Lung (tissue), 12 donors: Measurements from ENCODE around the gene PARVA. TPM values are rescaled to one million over a fixed set of nuclear protein-coding genes. Genes with fewer than 3 reads are reported as not detected.

Source experiments
- ATAC-seq: fragments of 200-7000 bp; cut with Tn5 transposase; one replicate; pipeline ENCODE4 v1.9.1; 2020; ENCODE audit warnings: moderate number of reproducible peaks; ENCODE audit not compliant: insufficient read depth, low FRiP score
- DNase-seq, 3 donors: peaks; one replicate each; pipeline ENCODE4 v3.0.0-alpha.2; 2013 to 2017
- H3K27ac ChIP-seq, 2 donors: one replicate each; pipeline ENCODE4 v1.5.1; 2013; ENCODE audit warnings: mild to moderate bottlenecking in 2 of 2, moderate library complexity in 2 of 2, control low read depth in 1 of 2, inconsistent platforms in 1 of 2, low read depth in 1 of 2, low read length in 1 of 2
- H3K27me3 ChIP-seq, 3 donors: one replicate each; pipeline ENCODE4 v1.5.1; 2013; ENCODE audit warnings: low read length in 2 of 3; ENCODE audit not compliant: control insufficient read depth in 3 of 3, insufficient read depth in 3 of 3
- H3K36me3 ChIP-seq, 4 donors: one replicate each; pipeline ENCODE4 v1.5.1; 2013; ENCODE audit warnings: low read length in 4 of 4, mild to moderate bottlenecking in 1 of 4, moderate library complexity in 1 of 4; ENCODE audit not compliant: control insufficient read depth in 4 of 4, insufficient read depth in 4 of 4
- H3K4me1 ChIP-seq, 5 donors: one replicate each; pipeline ENCODE4 v1.5.1; 2013; ENCODE audit warnings: low read length in 5 of 5, mild to moderate bottlenecking in 2 of 5, moderate library complexity in 1 of 5; ENCODE audit not compliant: control insufficient read depth in 5 of 5, insufficient read depth in 5 of 5
- H3K4me3 ChIP-seq: one replicate; pipeline ENCODE4 v1.5.1; 2013; ENCODE audit warnings: mild to moderate bottlenecking, control low read depth, moderate library complexity
- H3K9ac ChIP-seq, 2 donors: one replicate each; pipeline ENCODE4 v1.5.1; 2013; ENCODE audit warnings: low read length in 2 of 2, control low read depth in 1 of 2; ENCODE audit not compliant: insufficient read depth in 1 of 2
- H3K9me3 ChIP-seq, 4 donors: one replicate each; pipeline ENCODE4 v1.5.1; 2013; ENCODE audit warnings: low read length in 3 of 4, mild to moderate bottlenecking in 1 of 4, moderate library complexity in 1 of 4; ENCODE audit not compliant: control insufficient read depth in 4 of 4, insufficient read depth in 3 of 4
- WGBS, 2 donors: extraction: QIAGEN DNeasy Blood & Tissue Kit; methylation state at CpG; one replicate each; pipeline ENCODE4 v1.1.7; 2013; 5-methylcytosine and 5-hydroxymethylcytosine counted together
- polyA plus RNA-seq, 2 donors: library from polyadenylated mRNA; stranded (reverse); fragments of 200-250 nt; gene quantifications; one replicate each; pipeline ENCODE4 v1.2.1, GENCODE V29; 2013
- total RNA-seq, 2 donors: library from RNA; depleted of rRNA in 1 of 2; stranded (reverse); fragments of >200 nt in 1 of 2; gene quantifications; one replicate each; pipeline ENCODE4 v1.2.1, GENCODE V29; 2014 to 2021
- TF ChIP-seq, protein P1 (sequence below): IDR thresholded peaks from 2 replicates; pipeline ENCODE4 v1.5.1; 2012; ENCODE audit warnings: mild to moderate bottlenecking; ENCODE audit errors: control extremely low read depth, extremely low read depth
- donor health status: control.
- donor health status: control.
- donor health status: Bipolar disorder and iron deficiency.
- donor health status: healthy.
- donor health status: DM: yes; HTN: yes; CAD: no.

The PARVA gene
- total and polyA plus RNA-seq, 4 donors, result 19.9 to 71.6 (median 36.2) TPM

DNA sequence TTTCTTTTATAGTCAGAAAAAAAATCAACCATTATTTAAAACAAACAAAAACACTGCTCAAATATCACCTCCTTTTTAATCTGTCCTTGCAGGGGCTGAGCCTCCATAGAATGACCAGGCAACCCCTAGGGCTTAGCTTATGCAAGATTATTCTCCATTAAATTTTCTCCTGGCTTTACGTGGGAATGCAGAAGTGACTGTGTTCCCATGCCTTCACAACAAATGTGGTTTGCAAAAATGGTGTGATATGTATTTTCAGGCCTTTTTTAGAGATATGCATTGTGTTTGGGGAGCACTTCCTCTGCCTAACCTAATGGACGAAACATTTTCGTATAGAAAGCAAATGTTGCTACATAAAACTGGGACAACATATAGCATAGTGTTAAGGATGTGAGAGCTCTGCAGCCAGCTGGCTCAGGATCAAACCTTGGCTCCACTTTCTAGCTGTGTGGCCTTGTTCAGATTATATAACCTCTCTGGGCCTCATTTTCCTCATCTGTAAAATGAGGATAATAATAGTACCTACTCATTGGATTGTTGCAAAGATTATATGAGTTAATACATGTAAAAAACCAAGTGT is 82.6 kb downstream of the PARVA start:
- ATAC-seq, result no peak
- no peak overlapping the region for H3K27ac ChIP-seq

DNA sequence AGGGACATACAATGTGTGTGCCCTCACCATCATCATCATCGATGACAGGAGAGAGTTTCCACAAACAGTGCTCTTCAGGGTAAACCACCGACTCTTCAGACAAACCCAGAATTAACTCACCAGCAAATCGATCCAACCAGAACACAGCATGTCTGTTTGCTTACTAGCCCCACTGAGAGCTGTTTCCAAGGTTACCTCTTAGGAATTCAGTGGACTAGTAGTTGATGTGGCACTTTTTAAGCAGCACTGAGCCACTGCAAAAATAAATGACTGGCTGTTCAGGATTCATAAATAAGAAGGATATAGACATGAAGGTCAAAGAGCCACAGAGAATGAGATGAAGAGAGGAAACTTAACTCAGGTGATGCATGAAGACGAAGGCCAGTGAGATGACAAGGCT is 83.1 kb downstream of the PARVA start:
- H3K4me3 ChIP-seq, result no peak overlapping the region
- H3K27me3 ChIP-seq, result no peaks in the 10 kb centered on the region
- TF ChIP-seq, protein P1, sequence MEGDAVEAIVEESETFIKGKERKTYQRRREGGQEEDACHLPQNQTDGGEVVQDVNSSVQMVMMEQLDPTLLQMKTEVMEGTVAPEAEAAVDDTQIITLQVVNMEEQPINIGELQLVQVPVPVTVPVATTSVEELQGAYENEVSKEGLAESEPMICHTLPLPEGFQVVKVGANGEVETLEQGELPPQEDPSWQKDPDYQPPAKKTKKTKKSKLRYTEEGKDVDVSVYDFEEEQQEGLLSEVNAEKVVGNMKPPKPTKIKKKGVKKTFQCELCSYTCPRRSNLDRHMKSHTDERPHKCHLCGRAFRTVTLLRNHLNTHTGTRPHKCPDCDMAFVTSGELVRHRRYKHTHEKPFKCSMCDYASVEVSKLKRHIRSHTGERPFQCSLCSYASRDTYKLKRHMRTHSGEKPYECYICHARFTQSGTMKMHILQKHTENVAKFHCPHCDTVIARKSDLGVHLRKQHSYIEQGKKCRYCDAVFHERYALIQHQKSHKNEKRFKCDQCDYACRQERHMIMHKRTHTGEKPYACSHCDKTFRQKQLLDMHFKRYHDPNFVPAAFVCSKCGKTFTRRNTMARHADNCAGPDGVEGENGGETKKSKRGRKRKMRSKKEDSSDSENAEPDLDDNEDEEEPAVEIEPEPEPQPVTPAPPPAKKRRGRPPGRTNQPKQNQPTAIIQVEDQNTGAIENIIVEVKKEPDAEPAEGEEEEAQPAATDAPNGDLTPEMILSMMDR, result no peak
- H3K36me3 ChIP-seq, result peaks cover 0 to 7% (median 0%) of the 10 kb centered on the region in 4 donors
- DNase-seq (peak in 2 of 3 donors; percentile 15 to 27), ATAC-seq (no peak)
- H3K9ac ChIP-seq, result no peak overlapping the region
- 64 to 77% methylated on average over 4 of the region's 4 CpGs for WGBS, 2 donors
- peaks cover 0 to 4% (median 0%) of the 10 kb centered on the region in 4 donors for H3K9me3 ChIP-seq
- H3K27ac ChIP-seq, result no peak overlapping the region
- peaks cover 0 to 18% (median 9%) of the 10 kb centered on the region in 5 donors for H3K4me1 ChIP-seq

More for the DNA sequence above, 82.6 kb downstream of the PARVA start:
- Histone ChIP-seq H3K27me3 (no peaks in the 10 kb centered on the region), H3K36me3 (peaks cover 0 to 7% (median 0%) of the 10 kb centered on the region in 4 donors), H3K4me1 (peaks cover 0 to 18% (median 9%) of the 10 kb centered on the region in 5 donors), H3K4me3 (no peak overlapping the region), H3K9ac (no peak overlapping the region), H3K9me3 (peaks cover 0 to 4% (median 0%) of the 10 kb centered on the region in 4 donors)
- peak; percentile 33 to 74 (median 41) for DNase-seq
- WGBS, 2 donors, result 84 to 85% methylated on average over 3 of the region's 3 CpGs
- TF ChIP-seq, protein P1, result no peak

DNA sequence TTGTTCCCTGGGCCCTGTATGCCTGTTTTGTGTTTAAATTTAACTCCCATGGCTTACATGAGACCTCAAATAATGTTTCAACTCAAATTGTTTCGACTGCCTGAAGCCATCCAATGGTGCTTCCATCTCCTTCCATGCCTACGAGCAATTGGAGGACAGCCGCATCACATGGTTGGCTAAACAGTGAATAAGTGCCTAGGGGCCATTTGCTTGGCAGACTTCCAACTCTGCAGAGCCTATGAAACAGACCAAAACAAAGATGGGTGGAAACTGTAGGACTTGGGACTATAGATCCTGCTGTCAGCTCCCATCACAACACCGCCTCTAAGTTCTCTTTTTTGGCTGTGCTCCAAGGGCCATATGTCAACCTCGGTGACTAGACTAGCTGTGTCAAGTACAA is 84.1 kb downstream of the PARVA start:
- 77 to 81% methylated on average over 5 of the region's 5 CpGs for WGBS, 2 donors
- peak; percentile 21 to 52 (median 36) for DNase-seq
- Histone ChIP-seq H3K4me3 (no peak overlapping the region), H3K36me3 (peaks cover 0 to 7% (median 0%) of the 10 kb centered on the region in 4 donors), H3K27ac (no peak overlapping the region), H3K9ac (no peak overlapping the region), H3K27me3 (no peaks in the 10 kb centered on the region), H3K4me1 (peaks cover 0 to 12% (median 6%) of the 10 kb centered on the region in 5 donors), H3K9me3 (peaks cover 0 to 4% (median 0%) of the 10 kb centered on the region in 4 donors)
- TF ChIP-seq, protein P1, result no peak
- no peak for ATAC-seq
